ENCODE results near the gene L3MBTL4. TPM values are rescaled to one million over a fixed set of nuclear protein-coding genes. Genes with fewer than 3 reads are reported as not detected.
"Not testable (repeated sequence)": the region's sequence is repeated elsewhere in the genome, so short reads cannot be mapped to it uniquely, and the experiment has no call there.

Gene L3MBTL4
- polyA plus RNA-seq, 3 donors from 2014 or later, result 3.9 to 6.7 (median 4.1) TPM

GRCh38 chr18:6103741-6104140, 311.0 kb downstream of the L3MBTL4 start:
- DNase-seq, result no peak
- no peak overlapping the region for H3K4me3 Mint-ChIP-seq
- no peak overlapping the region for H3K27ac Mint-ChIP-seq
- H3K36me3 Mint-ChIP-seq, result peaks cover 0 to 6% (median 0%) of the 10 kb centered on the region in 3 donors
- H3K9me3 Mint-ChIP-seq, result peaks cover 0 to 1% (median 0%) of the 10 kb centered on the region in 6 donors
- H3K4me1 Mint-ChIP-seq, result peaks cover 0 to 9% of the 10 kb centered on the region in 2 donors
- H3K27me3 Mint-ChIP-seq (ENCODE audit: low read depth in 3 of 3), result peaks cover 0 to 2% (median 0%) of the 10 kb centered on the region in 3 donors

GRCh38 chr18:6096730-6097129, 318.0 kb downstream of the L3MBTL4 start:
- DNase-seq, result no peak
- H3K4me1 Mint-ChIP-seq, result no peaks in the 10 kb centered on the region
- H3K27ac Mint-ChIP-seq, result no peak overlapping the region
- peaks cover 0 to 16% (median 11%) of the 10 kb centered on the region in 3 donors for H3K36me3 Mint-ChIP-seq
- H3K27me3 Mint-ChIP-seq (ENCODE audit: low read depth in 3 of 3), result peaks cover 0 to 2% (median 0%) of the 10 kb centered on the region in 3 donors
- no peaks in the 10 kb centered on the region for H3K9me3 Mint-ChIP-seq
- no peak overlapping the region for H3K4me3 Mint-ChIP-seq

GRCh38 chr18:6088432-6088831, 326.3 kb downstream of the L3MBTL4 start:
- H3K4me3 Mint-ChIP-seq, result no peak overlapping the region
- H3K27me3 Mint-ChIP-seq (ENCODE audit: low read depth in 3 of 3), result no peaks in the 10 kb centered on the region

GRCh38 chr18:6086731-6087130, 328.0 kb downstream of the L3MBTL4 start:
- H3K27ac Mint-ChIP-seq, result peak overlapping the region in 1 of 6 donors; percentile 17
- H3K4me3 Mint-ChIP-seq, result no peak overlapping the region
- peaks cover 7 to 31% (median 22%) of the 10 kb centered on the region in 3 donors for H3K36me3 Mint-ChIP-seq
- H3K27me3 Mint-ChIP-seq (ENCODE audit: low read depth in 3 of 3), result no peaks in the 10 kb centered on the region
- H3K4me1 Mint-ChIP-seq, result peaks cover 15 to 18% of the 10 kb centered on the region in 2 donors
- no peak for DNase-seq
- H3K9me3 Mint-ChIP-seq, result no peaks in the 10 kb centered on the region

More at GRCh38 chr18:6088432-6088831, 326.3 kb downstream of the L3MBTL4 start:
- Mint-ChIP-seq H3K9me3 (no peaks in the 10 kb centered on the region), H3K4me1 (peaks cover 15 to 18% of the 10 kb centered on the region in 2 donors), H3K27ac (no peak overlapping the region), H3K36me3 (peaks cover 7 to 38% (median 25%) of the 10 kb centered on the region in 3 donors)
- DNase-seq, result no peak

GRCh38 chr18:6079406-6079805, 335.3 kb downstream of the L3MBTL4 start:
- Mint-ChIP-seq H3K27ac (peak overlapping the region in 1 of 6 donors; percentile 52), H3K36me3 (peaks cover 0 to 11% (median 8%) of the 10 kb centered on the region in 3 donors), H3K4me1 (no peaks in the 10 kb centered on the region), H3K27me3 (ENCODE audit: low read depth in 3 of 3) (no peaks in the 10 kb centered on the region), H3K4me3 (no peak overlapping the region), H3K9me3 (no peaks in the 10 kb centered on the region)
- no peak for DNase-seq

GRCh38 chr18:6078877-6079276, 335.8 kb downstream of the L3MBTL4 start:
- DNase-seq, result no peak
- H3K4me1 Mint-ChIP-seq, result no peaks in the 10 kb centered on the region
- H3K9me3 Mint-ChIP-seq, result no peaks in the 10 kb centered on the region
- H3K4me3 Mint-ChIP-seq, result no peak overlapping the region
- H3K27me3 Mint-ChIP-seq (ENCODE audit: low read depth in 3 of 3), result no peaks in the 10 kb centered on the region
- H3K27ac Mint-ChIP-seq, result no peak overlapping the region
- peaks cover 0 to 11% (median 7%) of the 10 kb centered on the region in 3 donors for H3K36me3 Mint-ChIP-seq

GRCh38 chr18:6072423-6072822, 342.3 kb downstream of the L3MBTL4 start:
- H3K4me3 Mint-ChIP-seq; H3K27ac Mint-ChIP-seq; H3K27me3 Mint-ChIP-seq (ENCODE audit: low read depth in 3 of 3); H3K4me1 Mint-ChIP-seq; H3K9me3 Mint-ChIP-seq; DNase-seq: not testable (repeated sequence)
- H3K36me3 Mint-ChIP-seq, result peaks cover 0 to 22% (median 3%) of the 10 kb centered on the region in 3 donors

- Mint-ChIP-seq H3K4me1 (no peaks in the 10 kb centered on the region), H3K27ac (no peak overlapping the region), H3K4me3 (no peak overlapping the region), H3K36me3 (peaks cover 0 to 23% (median 3%) of the 10 kb centered on the region in 3 donors), H3K27me3 (ENCODE audit: low read depth in 3 of 3) (peaks cover 2 to 3% (median 2%) of the 10 kb centered on the region in 3 donors), H3K9me3 (peaks cover 0 to 5% (median 5%) of the 10 kb centered on the region in 6 donors)
- DNase-seq, result no peak
Observed at GRCh38 chr18:6069539-6069938, 345.2 kb downstream of the L3MBTL4 start.

GRCh38 chr18:6069103-6069502, 345.6 kb downstream of the L3MBTL4 start:
- no peak overlapping the region for H3K27ac Mint-ChIP-seq
- H3K4me1 Mint-ChIP-seq, result no peaks in the 10 kb centered on the region
- peaks cover 2 to 3% (median 2%) of the 10 kb centered on the region in 3 donors for H3K27me3 Mint-ChIP-seq (ENCODE audit: low read depth in 3 of 3)
- H3K4me3 Mint-ChIP-seq, result no peak overlapping the region
- H3K36me3 Mint-ChIP-seq, result peaks cover 0 to 23% (median 3%) of the 10 kb centered on the region in 3 donors
- DNase-seq, result no peak
- peaks cover 2 to 9% (median 5%) of the 10 kb centered on the region in 6 donors for H3K9me3 Mint-ChIP-seq

GRCh38 chr18:6060149-6060548, 354.6 kb downstream of the L3MBTL4 start:
- peaks cover 0 to 8% (median 1%) of the 10 kb centered on the region in 6 donors for H3K9me3 Mint-ChIP-seq
- H3K4me1 Mint-ChIP-seq, result peaks cover 14 to 19% of the 10 kb centered on the region in 2 donors
- no peak for DNase-seq
- no peak overlapping the region for H3K4me3 Mint-ChIP-seq
- no peak overlapping the region for H3K27ac Mint-ChIP-seq
- no peaks in the 10 kb centered on the region for H3K27me3 Mint-ChIP-seq (ENCODE audit: low read depth in 3 of 3)
- H3K36me3 Mint-ChIP-seq, result peaks cover 0 to 3% (median 0%) of the 10 kb centered on the region in 3 donors

- Mint-ChIP-seq H3K27ac (no peak overlapping the region), H3K36me3 (peaks cover 0 to 3% (median 0%) of the 10 kb centered on the region in 3 donors), H3K9me3 (peaks cover 0 to 8% (median 0%) of the 10 kb centered on the region in 6 donors), H3K4me3 (no peak overlapping the region), H3K4me1 (peaks cover 14 to 20% of the 10 kb centered on the region in 2 donors), H3K27me3 (ENCODE audit: low read depth in 3 of 3) (no peaks in the 10 kb centered on the region)
- no peak for DNase-seq
Observed at GRCh38 chr18:6059551-6059950, 355.2 kb downstream of the L3MBTL4 start.

GRCh38 chr18:6058941-6059340, 355.8 kb downstream of the L3MBTL4 start:
- Mint-ChIP-seq H3K27ac (no peak overlapping the region), H3K36me3 (peaks cover 0 to 3% (median 0%) of the 10 kb centered on the region in 3 donors), H3K27me3 (ENCODE audit: low read depth in 3 of 3) (no peaks in the 10 kb centered on the region), H3K9me3 (peaks cover 0 to 5% (median 0%) of the 10 kb centered on the region in 6 donors), H3K4me1 (peaks cover 14 to 20% of the 10 kb centered on the region in 2 donors), H3K4me3 (no peak overlapping the region)
- DNase-seq, result no peak

GRCh38 chr18:6057604-6058003, 357.1 kb downstream of the L3MBTL4 start:
- Mint-ChIP-seq H3K27me3 (ENCODE audit: low read depth in 3 of 3) (no peaks in the 10 kb centered on the region), H3K4me1 (peaks cover 14 to 20% of the 10 kb centered on the region in 2 donors), H3K36me3 (peaks cover 0 to 5% (median 3%) of the 10 kb centered on the region in 3 donors), H3K9me3 (peaks cover 0 to 4% (median 0%) of the 10 kb centered on the region in 6 donors), H3K4me3 (no peak overlapping the region), H3K27ac (no peak overlapping the region)
- no peak for DNase-seq

GRCh38 chr18:6056171-6056910, 358.4 kb downstream of the L3MBTL4 start:
- DNase-seq, result peak in 1 of 3 donors; percentile 1
- H3K9me3 Mint-ChIP-seq, result peaks cover 0 to 4% (median 0%) of the 10 kb centered on the region in 6 donors
- no peaks in the 10 kb centered on the region for H3K27me3 Mint-ChIP-seq (ENCODE audit: low read depth in 3 of 3)
- peak overlapping the region in 3 of 6 donors; percentile 24 to 53 (median 32) for H3K27ac Mint-ChIP-seq
- H3K4me1 Mint-ChIP-seq, result peaks cover 14 to 20% of the 10 kb centered on the region in 2 donors
- peaks cover 0 to 5% (median 0%) of the 10 kb centered on the region in 3 donors for H3K36me3 Mint-ChIP-seq
- peak overlapping the region in 1 of 5 donors; percentile 9 for H3K4me3 Mint-ChIP-seq

All from immature natural killer cell (primary cell).